H1 (cell line): ENCODE data around the gene CGNL1. TPM values are rescaled to one million over a fixed set of nuclear protein-coding genes. Genes with fewer than 3 reads are reported as not detected.

Experiments
- CTCF ChIA-PET: fragments of 300-600 bp; sonication (Branson Sonifier 250); formaldehyde crosslinking; loops from one replicate; lab custom pipeline; 2021; ENCODE audit not compliant: partially characterized antibody; lab: Charles Lee
- POLR2A ChIA-PET: fragments of 300-600 bp; sonication (Branson Sonifier 250); formaldehyde crosslinking; loops from one replicate; lab custom pipeline; 2021; ENCODE audit warnings: inconsistent platforms; ENCODE audit not compliant: partially characterized antibody; lab: Charles Lee
- DNase-seq, 2 experiments: peaks; one replicate each; pipeline versions ENCODE4 v3.0.0 to v3.0.0-alpha.2; 2010 to 2022; ENCODE audit warnings: low spot score in 2 of 2, low read depth in 1 of 2, mixed read lengths in 1 of 2
- FAIRE-seq: peaks from 2 replicates; lab custom pipeline; 2011; peaks lifted over from hg19 to GRCh38; lab: Jason Lieb, UNC
- H2AFZ ChIP-seq: 2 replicates; pipeline ENCODE4 v1.8.1; 2012; ENCODE audit warnings: low read length, inconsistent platforms
- H2AK5ac ChIP-seq: 2 replicates; pipeline ENCODE4 v1.6.1; 2013; ENCODE audit warnings: low read depth, low read length
- H2BK120ac ChIP-seq: replicated peaks from 2 replicates; pipeline ENCODE3; 2013; ENCODE audit warnings: low read depth, low read length, inconsistent platforms
- H2BK12ac ChIP-seq: 2 replicates; pipeline ENCODE4 v1.6.1; 2013; ENCODE audit warnings: low read depth, low read length
- H2BK15ac ChIP-seq: 2 replicates; pipeline ENCODE4 v1.6.1; 2013; ENCODE audit warnings: low read length
- H2BK20ac ChIP-seq: 2 replicates; pipeline ENCODE4 v1.6.1; 2013; ENCODE audit warnings: low read length
- H2BK5ac ChIP-seq: 2 replicates; pipeline ENCODE4 v1.6.1; 2013; ENCODE audit warnings: low read depth, low read length
- H3K14ac ChIP-seq: 2 replicates; pipeline ENCODE4 v1.6.1; 2013; ENCODE audit warnings: inconsistent platforms; ENCODE audit not compliant: insufficient read length
- H3K18ac ChIP-seq: 2 replicates; pipeline ENCODE4 v1.6.1; 2013; ENCODE audit warnings: low read length; ENCODE audit errors: extremely low read depth
- H3K23ac ChIP-seq: 2 replicates; pipeline ENCODE4 v1.6.1; 2013; ENCODE audit warnings: inconsistent platforms; ENCODE audit not compliant: insufficient read length
- H3K23me2 ChIP-seq: 2 replicates; pipeline ENCODE4 v1.6.1; 2013; ENCODE audit warnings: low read depth, low read length
- H3K27ac ChIP-seq: 2 replicates; pipeline ENCODE4 v1.6.1; 2011; ENCODE audit warnings: low read depth, low read length, inconsistent platforms
- H3K27me3 ChIP-seq, 4 experiments: replicated peaks in 1 of 4; 1 replicate in 1 of 4; 2 replicates in 3 of 4; pipeline versions ENCODE4 v1.6.1 to v1.8.1; 2011 to 2013; ENCODE audit warnings: low read length in 3 of 4, mild to moderate bottlenecking in 3 of 4, inconsistent platforms in 2 of 4, mixed read lengths in 2 of 4, moderate library complexity in 1 of 4; ENCODE audit not compliant: control insufficient read depth in 3 of 4, insufficient read depth in 3 of 4; ENCODE audit errors: extremely low read depth in 1 of 4
- H3K36me3 ChIP-seq, 4 experiments: 2 replicates each; pipeline versions ENCODE4 v1.6.1 to v1.8.1; 2011 to 2013; ENCODE audit warnings: mild to moderate bottlenecking in 4 of 4, low read length in 3 of 4, moderate library complexity in 2 of 4, control low read depth in 1 of 4, inconsistent platforms in 1 of 4; ENCODE audit not compliant: insufficient read depth in 4 of 4, control insufficient read depth in 2 of 4
- H3K4ac ChIP-seq: replicated peaks from 2 replicates; pipeline ENCODE3; 2013; ENCODE audit warnings: low read length, low read depth, mixed read lengths, inconsistent platforms; ENCODE audit not compliant: insufficient read length
- H3K4me1 ChIP-seq, 4 experiments: replicated peaks in 1 of 4; 1 replicate in 1 of 4; 2 replicates in 3 of 4; pipeline versions ENCODE4 v1.6.1 to v1.8.1; 2011 to 2013; ENCODE audit warnings: low read length in 3 of 4, inconsistent platforms in 2 of 4, mixed read lengths in 1 of 4; ENCODE audit not compliant: insufficient read depth in 4 of 4, control insufficient read depth in 3 of 4
- H3K4me2 ChIP-seq, 2 experiments: 2 replicates each; pipeline versions ENCODE4 v1.6.1 to v1.8.1; 2011 to 2013; ENCODE audit warnings: low read depth in 2 of 2, low read length in 2 of 2, control low read depth in 1 of 2, inconsistent platforms in 1 of 2, mild to moderate bottlenecking in 1 of 2; ENCODE audit not compliant: insufficient read depth in 1 of 2
- H3K4me3 ChIP-seq, 4 experiments: fragments of 200-600, 300-600 bp in 1 of 4; sonication (generic), shearing (Covaris generic), sonication (Bioruptor Twin) in 1 of 4; 2 replicates each; pipeline versions ENCODE4 v1.5.1 to v1.8.1; 2011 to 2016; ENCODE audit warnings: low read length in 4 of 4, low read depth in 3 of 4, control low read depth in 2 of 4, inconsistent platforms in 2 of 4, mild to moderate bottlenecking in 2 of 4, mixed read lengths in 1 of 4, moderate library complexity in 1 of 4; ENCODE audit not compliant: insufficient read depth in 2 of 4; ENCODE audit errors: extremely low read depth in 1 of 4
- H3K56ac ChIP-seq: replicated peaks from 2 replicates; pipeline ENCODE3; 2013; ENCODE audit warnings: low read depth, mild to moderate bottlenecking, mixed read lengths, low read length, inconsistent platforms; ENCODE audit not compliant: insufficient read length
- H3K79me1 ChIP-seq: 2 replicates; pipeline ENCODE4 v1.6.1; 2013; ENCODE audit warnings: low read depth, low read length, control low read depth
- H3K79me2 ChIP-seq, 2 experiments: 2 replicates each; pipeline versions ENCODE4 v1.6.1 to v1.8.1; 2012 to 2013; ENCODE audit warnings: low read length in 2 of 2, mild to moderate bottlenecking in 2 of 2, inconsistent platforms in 1 of 2; ENCODE audit not compliant: insufficient read depth in 2 of 2, control insufficient read depth in 1 of 2
- H3K9ac ChIP-seq, 4 experiments: replicated peaks in 1 of 4; 1 replicate in 1 of 4; 2 replicates in 3 of 4; pipeline versions ENCODE4 v1.6.1 to v1.8.1; 2011 to 2013; ENCODE audit warnings: low read depth in 3 of 4, low read length in 3 of 4, control low read depth in 2 of 4, mild to moderate bottlenecking in 2 of 4, moderate library complexity in 2 of 4, inconsistent platforms in 1 of 4; ENCODE audit errors: extremely low read depth in 1 of 4
- H3K9me3 ChIP-seq, 2 experiments: 2 replicates each; pipeline versions ENCODE4 v1.6.1 to v1.8.1; 2012 to 2013; ENCODE audit warnings: mild to moderate bottlenecking in 2 of 2, moderate library complexity in 2 of 2, control low read depth in 1 of 2, inconsistent platforms in 1 of 2, low read depth in 1 of 2, low read length in 1 of 2, mixed read lengths in 1 of 2; ENCODE audit not compliant: insufficient read depth in 2 of 2
- H4K20me1 ChIP-seq, 2 experiments: replicated peaks in 1 of 2; 2 replicates each; pipeline versions ENCODE3 to v1.8.1; 2011 to 2013; ENCODE audit warnings: inconsistent platforms in 2 of 2, low read length in 2 of 2, mild to moderate bottlenecking in 1 of 2; ENCODE audit not compliant: insufficient read depth in 2 of 2, control insufficient read depth in 1 of 2
- H4K5ac ChIP-seq: 2 replicates; pipeline ENCODE4 v1.6.1; 2013; ENCODE audit warnings: low read length, low read depth, mixed read lengths, inconsistent platforms; ENCODE audit not compliant: insufficient read length
- H4K8ac ChIP-seq: 2 replicates; pipeline ENCODE4 v1.8.0; 2013; ENCODE audit warnings: mild to moderate bottlenecking, moderate library complexity, low read length, inconsistent platforms; ENCODE audit not compliant: insufficient read depth; ENCODE audit errors: extremely low read depth
- H4K91ac ChIP-seq: replicated peaks from 2 replicates; pipeline ENCODE3; 2013; ENCODE audit warnings: low read length, mixed read lengths, inconsistent platforms; ENCODE audit not compliant: insufficient read length
- BRCA1 ChIP-seq: IDR thresholded peaks from 2 replicates; pipeline ENCODE4 v1.6.1; 2012; ENCODE audit warnings: low read depth, low read length, improper control_type of control experiment
- CTCF ChIP-seq, 3 experiments: IDR thresholded peaks; 1 replicate in 2 of 3; 2 replicates in 1 of 3; pipeline versions ENCODE4 v1.5.1 to v1.6.1; 2011; ENCODE audit warnings: low read length in 3 of 3, mild to moderate bottlenecking in 3 of 3, inconsistent platforms in 2 of 3, low read depth in 1 of 3, moderate library complexity in 1 of 3; ENCODE audit not compliant: insufficient read depth in 1 of 3; ENCODE audit errors: control extremely low read depth in 1 of 3
- EGR1 ChIP-seq: IDR thresholded peaks from 2 replicates; pipeline ENCODE4 v1.6.1; 2011; ENCODE audit warnings: low read depth, low read length, borderline replicate concordance
- HDAC6 ChIP-seq: IDR thresholded peaks from one replicate; pipeline ENCODE4 v1.7.1; 2012; ENCODE audit warnings: low read depth, mild to moderate bottlenecking, inconsistent platforms, low read length, moderate library complexity
- JUN ChIP-seq: IDR thresholded peaks from 2 replicates; pipeline ENCODE4 v1.6.1; 2011; ENCODE audit warnings: low read depth, mild to moderate bottlenecking, improper control_type of control experiment, low read length
- JUND ChIP-seq: IDR thresholded peaks from 2 replicates; pipeline ENCODE4 v1.6.1; 2011; ENCODE audit warnings: mild to moderate bottlenecking, improper control_type of control experiment, low read length
- NRF1 ChIP-seq: IDR thresholded peaks from 2 replicates; pipeline ENCODE4 v1.6.1; 2011; ENCODE audit warnings: mild to moderate bottlenecking, low read depth, low read length, improper control_type of control experiment
- SAP30 ChIP-seq: fragments of 300-600 bp; sonication (generic); IDR thresholded peaks from 2 replicates; pipeline ENCODE4 v1.7.1; 2012; ENCODE audit warnings: low read length, moderate library complexity, mild to moderate bottlenecking, inconsistent platforms; ENCODE audit not compliant: insufficient read depth, insufficient replicate concordance
- SP4 ChIP-seq: IDR thresholded peaks from 2 replicates; pipeline ENCODE4 v1.6.1; 2012; ENCODE audit warnings: low read length, inconsistent platforms
- TAF7 ChIP-seq: optimal IDR thresholded peaks from 2 replicates; pipeline ENCODE3; 2011; ENCODE audit warnings: low read depth, mild to moderate bottlenecking, inconsistent platforms, low read length, moderate library complexity, borderline replicate concordance
- TBP ChIP-seq: IDR thresholded peaks from 2 replicates; pipeline ENCODE4 v1.6.1; 2011; ENCODE audit warnings: low read depth, low read length, improper control_type of control experiment
- TCF12 ChIP-seq: IDR thresholded peaks from 2 replicates; pipeline ENCODE4 v1.6.1; 2011; ENCODE audit warnings: low read depth, mild to moderate bottlenecking, low read length
- WGBS, 2 experiments: shearing (Covaris generic) in 1 of 2; methylation state at CpG; one replicate each; pipeline versions ENCODE4 v1.1.6 to v1.1.7; 2013 to 2015; ENCODE audit warnings: low lambda C conversion rate in 2 of 2, mixed read lengths in 2 of 2, inconsistent platforms in 1 of 2, low coverage in 1 of 2, missing lambda C conversion rate in 1 of 2; ENCODE audit not compliant: insufficient replicate concordance in 2 of 2, insufficient coverage in 1 of 2, insufficient read length in 1 of 2; ENCODE audit errors: extremely low coverage in 1 of 2, missing lambda C conversion rate in 1 of 2; 5-methylcytosine and 5-hydroxymethylcytosine counted together
- polyA plus RNA-seq, 7 experiments: library from polyadenylated mRNA; depleted of rRNA in 3 of 7; stranded (reverse) in 5 of 7; unstranded in 2 of 7; fragments of >200 nt in 5 of 7; fragments of 200-250 nt in 2 of 7; gene quantifications; 1 replicate in 5 of 7; 2 replicates in 1 of 7; 4 replicates in 1 of 7; pipeline versions ENCODE4 v1.2.1 to v1.2.3, GENCODE V29; 2011 to 2013; ENCODE audit warnings: missing spikeins in 2 of 7, mixed read lengths in 2 of 7
- total RNA-seq: library from RNA; stranded (reverse); fragmentation: NEBNext Ultra II Directional; extraction: Animal tissue kit (Norgen Biotek cat#: 25700); gene quantifications from 2 replicates; pipeline ENCODE4 v1.2.1, GENCODE V29; 2021

Gene CGNL1
- total and polyA plus RNA-seq, 2 of the 8 experiments (the other 6 are each of a cell fraction or from before 2014, with no cell fraction given): 21.8 to 75.6 TPM

GRCh38 chr15:57589281-57589680, 213.0 kb downstream of the CGNL1 start:
- POLR2A ChIA-PET: interaction anchor here (1.3 kb wide), 1 partner anchor 17 kb away, joined by 3 read pairs; no protein-coding TSS in a partner anchor
- Histone ChIP-seq H3K14ac (no peak overlapping the region), H3K36me3 (no peaks in the 10 kb centered on the region), H4K5ac (no peak overlapping the region), H3K56ac (no peak overlapping the region), H4K91ac (no peak overlapping the region), H2AK5ac (no peak overlapping the region), H2BK5ac (no peak overlapping the region), H4K8ac (no peak overlapping the region), H3K4me2 (no peak overlapping the region), H3K18ac (no peak overlapping the region), H3K9ac (no peak overlapping the region), H3K9me3 (no peaks in the 10 kb centered on the region), H2BK15ac (no peak overlapping the region), H3K79me2 (no peaks in the 10 kb centered on the region), H3K79me1 (no peaks in the 10 kb centered on the region; the same call in 1 of the 2 replicates), H2BK20ac (no peak overlapping the region), H3K4me3 (no peak overlapping the region), H2AFZ (no peak overlapping the region), H3K23ac (no peak overlapping the region), H2BK12ac (no peak overlapping the region), H4K20me1 (no peaks in the 10 kb centered on the region), H3K27me3 (peaks cover 0 to 18% (median 10%) of the 10 kb centered on the region in 4 experiments; a peak in 4 of 7 replicates), H2BK120ac (no peak overlapping the region), H3K23me2 (peaks cover 5% of the 10 kb centered on the region; the same call in 1 of the 2 replicates), H3K4ac (no peak overlapping the region), H3K4me1 (peaks cover 4 to 7% (median 4%) of the 10 kb centered on the region in 4 experiments; a peak in 6 of 7 replicates), H3K27ac (no peak overlapping the region)
- FAIRE-seq (no peak), DNase-seq (no peak)
- WGBS, 2 experiments: 87% methylated on average over 1 of the region's 1 CpG; no CpG with 5 or more reads in 1 of the 2 experiments
- CTCF ChIA-PET: interaction anchor here (0.6 to 4.4 kb wide), 7 partner anchors 9 to 244 kb away, joined by 3 to 19 read pairs (median 3); no protein-coding TSS in a partner anchor
- TF ChIP-seq TAF7 (no peak), NRF1 (no peak), HDAC6 (no peak), JUN (no peak), TBP (no peak), CTCF (IDR thresholded peaks at IDR 0.05; ENCODE audit: control extremely low read depth in 1 of 3, insufficient read depth in 1 of 3, low read depth in 1 of 3, low read length in 3 of 3) (no peak), TCF12 (no peak), BRCA1 (no peak), JUND (no peak), SP4 (no peak), SAP30 (no peak), EGR1 (no peak)
